HuH-7.5 (cell line): ENCODE measurements around the gene TAF3.

Experiments
- DNase-seq: peaks from one replicate; pipeline ENCODE4 v3.0.0; 2011; ENCODE audit warnings: low spot score

TAF3 gene

DNA sequence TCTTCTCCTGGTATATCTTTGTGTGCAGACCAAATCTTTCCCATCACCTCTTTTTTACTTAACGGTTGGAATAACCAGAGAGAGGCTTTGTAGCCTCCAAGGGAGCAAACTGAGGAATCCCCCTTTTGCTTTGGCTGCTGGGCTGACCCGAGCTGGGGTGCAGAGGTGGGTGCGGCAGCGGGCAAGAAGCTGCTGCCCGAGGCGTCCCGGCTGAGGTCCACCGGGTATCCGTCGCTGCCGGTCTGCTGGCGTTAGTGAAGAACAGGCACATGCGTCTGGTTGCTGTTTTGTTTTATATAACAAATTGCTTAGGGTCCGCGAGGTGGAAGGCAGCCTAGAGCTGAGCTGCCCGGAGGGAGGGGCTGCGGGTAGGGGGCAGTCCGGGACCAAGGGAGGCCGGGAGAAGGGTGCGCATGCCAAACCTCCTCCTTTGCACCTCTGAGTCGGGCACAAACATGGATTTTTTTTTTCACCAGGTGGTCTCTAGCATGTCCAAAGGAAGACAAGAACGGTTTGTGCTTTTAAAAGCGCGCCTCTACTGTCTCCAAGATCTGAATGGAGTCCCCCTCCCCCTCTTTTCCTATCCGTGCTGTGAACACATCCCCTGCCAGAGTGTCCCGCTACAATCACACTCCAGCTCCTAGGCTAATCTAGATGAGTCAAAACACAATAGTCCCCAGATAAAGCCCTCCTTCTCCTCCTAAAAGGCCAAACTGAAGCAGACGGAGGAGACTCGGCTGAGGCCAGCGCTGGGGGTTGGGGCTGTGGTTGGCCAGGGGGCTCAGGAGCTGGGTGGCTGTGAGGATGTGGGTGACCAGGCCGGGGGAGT is 229.4 kb downstream of the TAF3 start:
- DNase-seq = no peak

DNA sequence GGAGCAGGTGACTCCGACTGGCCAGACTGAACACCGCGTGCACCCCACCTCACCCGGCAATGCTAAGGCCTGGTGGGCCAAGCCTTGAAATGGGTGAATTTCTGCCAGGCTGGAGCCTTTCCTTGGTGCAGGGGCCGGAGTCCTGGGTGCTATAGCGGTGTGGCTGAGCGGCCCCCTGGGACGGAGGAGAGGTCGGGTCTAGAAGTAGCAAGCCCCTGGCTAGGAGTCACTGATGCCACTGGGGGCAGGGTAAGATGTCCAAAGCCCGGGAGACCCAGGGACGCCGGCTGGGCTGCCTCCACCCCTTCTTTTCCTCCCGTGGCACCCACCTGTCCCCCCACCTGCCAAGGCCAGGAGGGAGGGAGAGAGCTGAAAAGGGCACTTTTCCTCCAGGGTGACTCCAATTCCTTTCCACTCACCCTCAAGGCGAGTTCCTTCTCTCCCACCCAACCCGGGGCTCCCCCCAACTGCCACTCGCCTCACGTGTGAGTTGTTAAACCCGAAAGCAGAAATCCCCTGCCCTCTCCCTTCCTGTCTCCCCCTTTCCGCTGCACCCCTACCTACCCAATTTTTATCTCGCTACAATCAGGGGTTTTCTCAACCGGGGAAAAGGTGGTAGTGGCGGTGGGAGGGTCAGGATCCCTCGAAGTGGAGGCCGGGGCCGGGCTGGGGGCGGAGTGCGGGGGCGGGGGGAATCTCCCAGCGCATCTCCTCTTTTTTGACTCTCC is 230.1 kb downstream of the TAF3 start:
- DNase-seq = no peak

DNA sequence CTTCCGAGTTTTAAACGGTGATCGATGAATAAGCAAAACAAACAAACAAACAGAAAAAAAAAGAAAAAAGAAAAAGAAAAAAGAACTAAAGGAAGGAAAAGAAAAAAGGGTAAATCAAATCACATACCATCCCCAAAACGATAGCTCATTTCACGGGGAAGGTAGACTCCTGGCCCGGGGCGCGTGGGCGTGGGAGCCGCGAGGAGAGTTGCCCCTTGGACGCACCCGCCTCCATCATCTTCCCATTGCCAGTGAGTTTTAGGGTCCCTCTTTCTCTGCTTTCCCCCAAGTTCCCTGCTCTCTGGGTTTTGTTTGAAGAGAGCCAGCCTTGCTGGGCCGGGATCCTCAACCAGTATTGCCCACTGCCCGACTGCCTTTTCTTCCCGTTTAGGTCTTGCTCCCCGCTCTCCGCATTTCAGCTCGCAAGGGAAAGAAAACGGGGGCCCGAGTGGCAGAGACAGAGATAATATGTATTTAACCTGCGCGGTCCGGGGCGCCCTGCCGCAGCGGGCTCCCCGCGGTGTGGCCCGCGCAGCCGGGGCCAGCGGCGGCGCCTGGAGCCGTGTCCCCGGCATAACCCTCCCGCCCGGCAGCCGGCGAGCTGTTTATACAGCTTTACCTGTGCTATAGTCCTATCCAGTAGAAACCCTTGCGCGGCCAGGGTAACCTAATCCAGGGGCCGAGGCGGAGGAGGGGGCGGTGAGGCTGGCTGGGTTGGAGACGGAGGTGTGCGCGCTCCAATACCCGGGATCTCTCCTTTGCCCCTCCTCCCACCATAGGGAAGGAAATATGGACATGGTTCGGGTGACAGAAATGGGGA is 230.9 kb downstream of the TAF3 start:
- peak; percentile 72 for DNase-seq

DNA sequence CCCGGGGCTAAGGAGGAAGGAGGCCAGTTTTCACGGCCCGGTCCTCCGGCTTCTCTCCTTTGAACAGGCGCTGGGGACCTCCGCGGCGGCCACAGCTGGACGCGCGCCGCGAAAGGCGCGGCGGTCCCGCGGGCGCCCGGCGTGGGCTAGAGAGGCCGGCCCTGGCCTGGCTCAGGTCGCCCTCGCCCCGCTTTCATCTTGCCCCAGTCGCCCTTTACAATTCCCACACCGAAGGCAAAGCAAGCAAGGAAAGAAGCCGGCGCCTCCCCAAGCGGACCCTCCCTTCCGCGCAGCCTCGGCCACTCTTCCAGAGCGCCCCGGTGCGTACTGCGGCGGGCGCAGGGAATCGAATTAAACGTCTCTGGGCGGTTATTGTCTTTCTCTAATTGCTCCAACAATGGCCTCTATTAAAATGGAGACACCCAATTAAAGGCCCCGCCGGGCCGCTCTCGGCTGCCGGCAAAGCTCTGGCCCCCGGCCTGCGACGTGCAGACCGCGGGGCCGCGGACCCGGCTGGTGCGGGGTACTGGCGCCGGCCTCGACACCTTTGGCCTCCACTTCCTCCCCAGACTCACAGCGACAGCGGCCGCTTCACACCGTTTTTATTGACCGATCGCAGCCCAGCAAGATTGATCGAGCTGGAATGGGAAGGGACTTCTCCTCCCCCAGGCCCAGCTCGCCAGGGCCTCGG is 231.7 kb downstream of the TAF3 start:
- DNase-seq = peak; percentile 53

DNA sequence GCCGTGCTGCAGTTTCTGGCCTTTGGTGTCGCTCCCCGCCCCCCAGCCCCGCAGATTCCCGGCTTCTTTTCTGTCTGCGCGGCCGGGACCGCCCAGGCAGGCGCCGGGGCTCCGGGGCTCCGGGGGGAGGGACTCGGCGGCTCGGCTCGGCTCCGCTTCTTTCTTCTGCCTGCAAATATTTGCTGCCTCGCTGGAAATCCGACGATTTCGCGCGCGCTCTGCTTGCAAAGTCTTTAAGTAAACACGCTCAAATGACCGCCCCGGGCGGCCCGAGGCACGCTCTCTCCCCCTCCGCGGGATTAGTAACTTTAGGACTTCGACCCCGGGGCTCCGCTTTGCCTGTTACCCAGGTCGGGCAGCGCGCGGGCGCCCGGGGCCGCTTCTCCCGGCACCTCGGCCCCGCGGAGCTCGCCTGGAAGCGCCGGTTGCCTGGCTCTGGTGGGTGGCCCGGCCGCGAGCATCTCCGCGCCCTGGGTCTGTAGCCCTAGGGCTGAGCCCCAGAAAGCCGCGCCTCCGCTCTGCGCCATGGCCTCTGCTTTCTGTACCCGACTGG is 232.3 kb downstream of the TAF3 start:
- peak; percentile 95 for DNase-seq

DNA sequence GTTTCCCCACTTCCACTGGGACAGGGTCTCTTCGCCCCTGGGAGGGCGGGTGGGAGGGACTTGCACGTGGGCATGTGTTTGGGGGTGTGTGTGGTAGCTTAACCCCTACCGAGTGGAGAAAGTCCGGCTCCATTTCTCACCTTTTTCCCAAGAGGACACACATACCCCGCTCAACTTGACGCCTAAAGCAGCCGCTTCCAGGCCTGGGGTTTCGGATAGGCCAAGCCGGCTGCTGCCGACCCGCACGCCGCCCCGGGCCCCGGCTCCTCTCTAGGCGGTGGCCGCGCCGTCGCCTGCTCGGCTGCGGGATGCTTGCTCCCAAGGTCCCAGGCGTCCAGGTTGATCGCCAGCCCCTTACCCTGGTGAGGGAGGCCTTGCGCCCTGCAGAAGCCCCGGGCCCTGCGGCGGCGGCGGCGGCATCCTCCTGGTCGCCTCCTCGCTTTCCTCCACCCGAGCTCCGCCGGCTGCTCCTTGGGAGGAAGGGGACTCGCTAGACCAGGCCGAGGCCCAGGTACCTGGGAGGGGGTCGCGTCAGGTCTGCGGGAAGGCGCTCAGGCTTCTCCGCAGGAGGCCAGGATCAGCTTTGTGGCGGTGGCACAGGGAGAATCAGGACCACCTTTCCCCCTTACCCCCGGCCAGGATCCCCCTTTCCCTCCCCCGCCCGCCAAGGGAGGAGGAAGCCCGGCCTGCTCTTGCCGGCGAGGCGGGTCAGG is 233.0 kb downstream of the TAF3 start:
- peak; percentile 55 for DNase-seq

DNA sequence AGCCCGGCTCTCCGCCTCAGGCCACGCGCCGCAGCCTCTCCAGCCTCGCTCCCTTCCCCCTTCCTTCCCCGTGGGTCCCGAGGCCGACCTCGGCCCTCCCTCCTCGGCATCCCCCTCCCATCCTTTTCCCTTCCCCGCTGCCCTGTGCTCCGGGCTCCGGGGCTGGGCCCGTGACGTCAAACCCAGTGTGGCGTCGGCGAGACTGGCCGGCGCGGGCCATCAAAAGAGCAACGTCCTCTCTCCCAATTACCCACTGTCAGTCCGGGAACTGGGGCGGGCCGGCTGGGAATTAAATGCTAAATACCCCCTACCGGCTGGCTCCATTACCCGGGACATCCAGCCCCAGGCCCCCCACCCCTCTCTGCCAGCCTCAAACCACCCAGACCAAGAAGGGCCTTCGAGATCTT is 233.5 kb downstream of the TAF3 start:
- DNase-seq = no peak

DNA sequence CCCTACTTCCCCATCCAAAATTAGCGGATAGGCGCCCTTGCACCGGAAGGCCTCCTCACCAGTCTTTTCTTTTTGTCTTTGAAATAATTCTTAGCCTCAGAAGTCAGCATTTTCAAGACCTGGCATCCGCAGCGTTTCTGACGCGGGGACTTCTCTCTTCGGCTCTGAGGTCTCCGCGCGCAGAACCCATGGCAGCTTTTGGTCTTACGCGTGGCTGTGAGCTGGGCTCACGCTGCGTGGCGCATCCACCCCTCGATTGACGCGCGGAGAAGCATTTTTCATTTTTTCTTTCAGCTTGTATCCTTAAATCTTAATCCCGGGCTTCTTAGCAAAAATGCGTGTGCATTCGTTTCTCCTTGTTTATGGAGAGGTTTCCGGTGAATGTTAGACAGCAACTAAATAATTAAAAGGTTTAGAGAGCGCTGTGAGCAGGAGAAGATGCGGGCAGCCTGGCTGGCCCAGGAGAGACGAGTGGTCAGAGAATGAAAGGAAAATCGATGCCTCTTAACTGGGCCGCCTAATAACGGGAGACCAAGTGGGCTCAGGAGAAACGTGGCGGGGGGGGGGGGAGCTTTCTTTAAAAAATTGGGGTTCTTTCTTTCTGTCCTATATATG is 234.1 kb downstream of the TAF3 start:
- DNase-seq = no peak

DNA sequence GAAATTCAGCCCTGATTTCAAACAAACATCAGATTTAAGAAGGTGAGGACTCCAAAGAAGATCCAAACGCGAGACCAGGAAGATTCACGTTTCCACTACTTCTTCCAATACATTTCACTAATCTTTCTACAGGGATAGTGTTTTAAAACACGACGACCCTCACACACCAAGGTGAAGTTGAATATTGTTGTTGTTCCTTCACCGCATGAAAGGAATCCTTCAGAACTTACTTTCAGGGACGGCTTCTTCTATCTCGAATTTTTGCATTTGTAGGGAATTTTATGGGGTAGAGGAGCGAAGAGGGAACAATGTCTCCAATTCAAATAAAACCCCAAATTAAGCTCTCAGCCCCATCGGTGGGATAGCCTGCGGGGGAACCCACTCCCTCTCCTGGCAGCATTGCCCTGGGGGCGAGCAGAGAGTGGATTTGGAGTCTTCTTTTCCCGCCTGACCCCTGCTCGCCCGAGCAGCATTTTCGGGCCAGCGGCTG is 234.7 kb downstream of the TAF3 start:
- no peak for DNase-seq

DNA sequence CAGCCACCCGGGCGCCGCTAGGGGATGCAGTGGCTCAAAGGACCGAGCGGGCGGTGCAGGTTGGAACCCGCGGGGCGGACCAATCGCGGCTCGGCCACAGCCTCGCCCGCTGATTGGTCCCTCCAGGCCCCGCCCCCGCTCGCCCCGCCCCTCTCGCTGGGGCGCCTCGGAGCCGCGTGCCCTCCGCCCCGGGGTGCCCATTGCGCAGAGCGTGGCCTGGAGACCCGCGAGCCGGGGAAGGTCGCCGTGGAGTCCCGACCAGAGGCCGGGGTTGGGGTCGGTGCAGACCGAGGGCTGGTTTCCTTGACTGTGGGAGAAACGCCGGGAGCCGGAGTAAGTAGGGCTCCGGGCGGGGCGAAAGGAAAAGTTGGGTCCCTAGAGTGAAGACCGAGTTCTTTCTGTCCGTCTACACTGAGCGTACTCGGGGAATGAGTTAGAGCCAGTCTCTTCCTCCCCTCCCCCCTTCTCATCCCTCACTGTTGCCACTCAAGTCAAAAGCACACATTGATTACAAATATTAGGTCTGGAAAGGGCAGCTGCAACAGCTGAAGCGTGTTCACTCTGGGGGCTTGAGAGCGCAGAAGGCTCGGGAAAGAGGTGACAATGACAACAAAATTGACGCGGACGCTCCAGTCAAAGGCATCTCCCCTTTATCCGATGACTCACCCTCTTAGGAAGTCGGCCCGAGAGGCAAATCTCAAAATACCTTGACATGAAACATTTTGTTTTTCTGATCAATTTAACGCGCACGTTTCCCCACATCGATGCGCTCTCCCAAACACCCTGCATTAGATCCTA is 235.3 kb downstream of the TAF3 start:
- peak; percentile 99 for DNase-seq

DNA sequence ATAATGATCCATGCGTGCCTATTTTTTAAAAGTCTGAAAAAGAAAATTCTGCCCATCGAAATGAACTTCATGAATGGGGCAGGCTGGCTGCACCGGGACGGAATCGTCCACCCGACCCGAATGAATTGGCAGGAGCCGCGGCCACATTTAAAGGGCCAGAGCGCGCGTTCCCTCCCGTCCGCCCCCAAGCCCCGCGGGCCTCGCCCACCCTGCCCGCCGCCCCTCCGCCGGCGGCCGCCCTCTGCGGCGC is 235.9 kb downstream of the TAF3 start:
- no peak for DNase-seq

DNA sequence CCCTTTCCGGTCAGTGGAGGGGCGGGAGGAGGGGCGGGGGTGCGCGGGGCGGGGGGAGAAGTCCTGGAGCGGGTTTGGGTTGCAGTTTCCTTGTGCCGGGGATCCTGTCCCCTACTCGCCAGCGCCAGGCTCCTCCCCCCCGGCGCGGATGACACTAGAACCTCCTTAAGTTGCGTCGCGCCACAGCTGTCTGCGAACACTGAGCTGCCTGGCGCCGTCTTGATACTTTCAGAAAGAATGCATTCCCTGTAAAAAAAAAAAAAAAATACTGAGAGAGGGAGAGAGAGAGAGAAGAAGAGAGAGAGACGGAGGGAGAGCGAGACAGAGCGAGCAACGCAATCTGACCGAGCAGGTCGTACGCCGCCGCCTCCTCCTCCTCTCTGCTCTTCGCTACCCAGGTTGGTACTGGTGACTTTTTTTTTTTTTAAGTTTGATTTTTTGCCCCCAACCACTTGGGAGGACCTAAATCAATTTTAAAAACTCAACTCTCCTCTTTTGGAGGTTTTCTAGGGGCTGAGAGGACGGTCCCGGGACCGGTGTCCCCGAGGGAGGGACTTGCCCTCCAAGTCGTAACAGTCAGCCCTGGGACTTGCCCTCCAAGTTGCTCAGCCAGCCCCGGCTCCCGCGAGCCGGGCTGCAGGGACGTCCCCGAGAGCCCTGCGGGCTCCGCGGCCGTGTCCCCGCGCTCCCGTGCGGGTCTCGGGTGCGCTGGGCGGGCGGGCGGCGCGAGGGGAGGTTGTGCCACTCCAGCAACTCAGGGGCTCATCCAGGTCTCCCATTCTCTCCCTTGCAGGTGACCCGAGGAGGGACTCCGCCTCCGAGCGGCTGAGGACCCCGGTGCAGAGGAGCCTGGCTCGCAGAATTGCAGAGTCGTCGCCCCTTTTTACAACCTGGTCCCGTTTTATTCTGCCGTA is 236.4 kb downstream of the TAF3 start, which contains the start of gene GATA3:
Gene GATA3, plus strand, starts transcription at position 195 of the 914 bp plus-strand sequence. CDS start 968 bp downstream, outside the sequence.
- DNase-seq = peak; percentile 84

DNA sequence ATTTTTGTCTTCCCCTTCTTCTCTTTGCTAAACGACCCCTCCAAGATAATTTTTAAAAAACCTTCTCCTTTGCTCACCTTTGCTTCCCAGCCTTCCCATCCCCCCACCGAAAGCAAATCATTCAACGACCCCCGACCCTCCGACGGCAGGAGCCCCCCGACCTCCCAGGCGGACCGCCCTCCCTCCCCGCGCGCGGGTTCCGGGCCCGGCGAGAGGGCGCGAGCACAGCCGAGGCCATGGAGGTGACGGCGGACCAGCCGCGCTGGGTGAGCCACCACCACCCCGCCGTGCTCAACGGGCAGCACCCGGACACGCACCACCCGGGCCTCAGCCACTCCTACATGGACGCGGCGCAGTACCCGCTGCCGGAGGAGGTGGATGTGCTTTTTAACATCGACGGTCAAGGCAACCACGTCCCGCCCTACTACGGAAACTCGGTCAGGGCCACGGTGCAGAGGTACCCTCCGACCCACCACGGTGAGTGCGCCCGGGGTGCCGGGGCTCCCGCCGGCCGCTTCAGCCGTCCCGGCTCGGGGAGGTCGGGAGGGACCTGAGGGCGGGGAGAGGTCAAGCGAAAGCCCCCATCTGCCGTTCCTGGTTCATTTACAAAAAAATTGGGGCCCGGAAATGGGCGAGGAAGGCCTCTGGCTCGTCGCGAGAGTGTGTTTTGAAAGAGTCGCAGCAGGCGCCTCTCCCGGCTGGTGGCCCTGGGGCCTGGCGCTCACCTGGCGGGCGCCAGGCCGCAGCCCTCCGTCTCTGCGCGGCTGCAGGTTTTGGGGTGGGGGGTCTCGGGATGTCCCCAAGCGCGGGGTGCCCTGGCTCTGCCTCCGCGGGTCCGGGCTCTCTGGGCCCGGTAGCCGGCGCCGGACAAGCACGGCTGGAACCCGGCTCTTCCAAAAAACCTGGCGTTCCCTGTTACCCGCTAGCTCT is 237.4 kb downstream of the TAF3 start:
- no peak for DNase-seq

DNA sequence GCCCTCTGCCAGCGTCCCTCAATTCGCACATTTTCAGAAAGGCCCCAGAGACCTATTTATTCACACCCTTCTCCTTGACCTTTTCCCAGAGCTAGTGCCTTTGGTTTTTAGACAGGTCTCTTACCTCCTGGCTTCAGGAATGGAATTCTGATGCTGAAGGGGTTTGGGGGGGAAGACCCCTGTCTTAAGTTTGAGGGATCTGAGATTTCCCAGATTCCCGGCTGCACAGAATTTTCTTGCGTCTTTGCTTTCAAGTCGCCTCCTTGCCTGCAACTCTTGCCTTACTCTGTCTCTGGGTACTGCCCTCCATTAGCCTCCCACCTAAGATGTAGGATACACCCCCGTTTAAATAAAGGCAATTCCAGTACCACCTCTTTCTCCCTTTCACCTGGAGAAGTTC is 238.1 kb downstream of the TAF3 start:
- no peak for DNase-seq

DNA sequence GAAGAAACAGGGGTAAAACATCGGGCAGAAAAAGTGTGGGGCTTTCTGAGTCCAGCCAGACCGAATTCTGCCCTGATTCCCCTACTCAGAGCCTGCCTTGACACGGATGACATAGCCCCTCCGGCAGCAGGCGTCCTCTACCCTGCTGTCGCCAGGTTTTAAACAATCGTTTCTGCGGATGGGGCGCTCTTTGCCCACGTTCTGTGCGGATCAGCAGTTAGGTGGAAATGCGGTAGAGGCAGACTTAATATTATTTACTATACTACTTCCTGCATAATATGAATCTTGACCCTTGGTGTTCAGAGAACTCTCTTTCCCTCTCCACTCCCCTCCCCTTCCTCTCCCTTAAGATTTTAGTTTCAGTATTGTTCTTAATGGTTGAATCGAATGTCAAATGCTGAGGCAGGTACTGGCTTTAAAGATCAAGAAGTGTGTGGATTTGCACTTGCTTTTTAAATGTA is 238.6 kb downstream of the TAF3 start:
- no peak for DNase-seq

DNA sequence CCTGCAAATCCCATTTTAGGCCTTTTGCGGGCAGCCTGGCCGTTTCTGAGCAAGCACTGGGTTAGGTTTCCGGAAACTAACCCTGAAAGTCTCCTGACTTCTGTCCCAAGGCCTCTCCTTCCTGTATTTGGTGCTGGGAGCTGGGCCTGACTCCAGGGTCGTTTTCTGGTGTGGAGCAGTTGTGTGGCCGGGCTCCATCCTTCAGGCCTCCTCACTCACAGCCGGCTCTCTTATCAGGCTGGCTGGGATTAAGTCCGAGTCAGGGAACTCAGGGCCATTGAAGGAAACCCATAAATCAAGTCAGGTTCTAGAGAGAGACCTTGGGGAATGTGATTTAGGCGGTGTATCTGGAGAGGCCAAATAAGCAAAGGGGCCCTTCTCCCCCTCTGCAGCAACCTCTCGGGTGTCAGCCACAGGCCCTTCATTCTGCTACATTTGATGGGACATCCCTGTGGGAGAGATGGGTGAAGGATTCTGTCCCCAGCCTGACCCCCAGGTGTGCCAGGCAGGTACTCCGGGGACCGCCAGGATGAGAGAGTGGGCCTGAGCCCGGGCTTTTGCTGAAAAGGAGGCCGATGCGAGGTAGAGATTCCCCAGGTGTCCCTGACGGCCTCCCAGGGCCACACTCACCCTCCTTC is 239.4 kb downstream of the TAF3 start:
- no peak for DNase-seq
